Suprapubic skin (tissue), 4 donors: ENCODE measurements around the gene KIF22. TPM values are rescaled to one million over a fixed set of nuclear protein-coding genes. Genes with fewer than 3 reads are reported as not detected.
"Not testable (repeated sequence)": the region's sequence is repeated elsewhere in the genome, so short reads cannot be mapped to it uniquely, and the experiment has no call there.

Experiments
- DNase-seq, 2 donors: peaks; one replicate each; pipeline ENCODE4 v3.0.0-alpha.2; 2019; ENCODE audit warnings: low spot score in 2 of 2
- H3K27ac ChIP-seq: fragments of 200-600 bp; sonication (generic); one replicate; pipeline ENCODE4 v1.5.1; 2019
- H3K27me3 ChIP-seq: fragments of 200-600 bp; sonication (generic); one replicate; pipeline ENCODE4 v1.5.1; 2019
- H3K36me3 ChIP-seq: fragments of 200-600 bp; sonication (generic); one replicate; pipeline ENCODE4 v1.5.1; 2019
- H3K4me1 ChIP-seq: fragments of 200-600 bp; sonication (generic); one replicate; pipeline ENCODE4 v1.5.1; 2019
- H3K4me3 ChIP-seq: fragments of 200-600 bp; sonication (generic); one replicate; pipeline ENCODE4 v1.5.1; 2019; ENCODE audit warnings: mild to moderate bottlenecking
- H3K9me3 ChIP-seq: fragments of 200-600 bp; sonication (generic); one replicate; pipeline ENCODE4 v1.5.1; 2019
- EP300 ChIP-seq: sonication (generic); formaldehyde crosslinking; IDR thresholded peaks from one replicate; pipeline ENCODE4 v1.6.1; 2017; ENCODE audit warnings: antibody characterized with exemption
- POLR2A ChIP-seq, 2 donors: fragments of 450-650 bp; IDR thresholded peaks; one replicate each; pipeline ENCODE4 v1.6.1; 2017; ENCODE audit warnings: antibody characterized with exemption in 2 of 2, mild to moderate bottlenecking in 2 of 2, moderate library complexity in 2 of 2
- POLR2AphosphoS5 ChIP-seq, 3 donors: sonication (generic); formaldehyde crosslinking; IDR thresholded peaks; one replicate each; pipeline ENCODE4 v1.6.1; 2017; ENCODE audit warnings: antibody characterized with exemption in 3 of 3
- WGBS: methylation state at CpG from one replicate; pipeline ENCODE4 v1.1.5; 2018; 5-methylcytosine and 5-hydroxymethylcytosine counted together
- total RNA-seq, 4 donors: library from RNA; depleted of rRNA; stranded (reverse); fragments of >200 nt; gene quantifications; one replicate each; pipeline ENCODE4 v1.1.0, GENCODE V29; 2016
- TF ChIP-seq, protein P1 (sequence below), 2 donors: fragments of 200-600 bp in 1 of 2; fragments of 450-650 bp in 1 of 2; sonication (generic) in 1 of 2; IDR thresholded peaks; one replicate each; pipeline ENCODE4 v1.5.1; 2016 to 2019; ENCODE audit warnings: antibody characterized with exemption in 2 of 2, mild to moderate bottlenecking in 1 of 2, moderate library complexity in 1 of 2

KIF22 gene
- total RNA-seq, 4 donors from 2014 or later, result 42.8 to 65.7 (median 55.1) TPM

DNA sequence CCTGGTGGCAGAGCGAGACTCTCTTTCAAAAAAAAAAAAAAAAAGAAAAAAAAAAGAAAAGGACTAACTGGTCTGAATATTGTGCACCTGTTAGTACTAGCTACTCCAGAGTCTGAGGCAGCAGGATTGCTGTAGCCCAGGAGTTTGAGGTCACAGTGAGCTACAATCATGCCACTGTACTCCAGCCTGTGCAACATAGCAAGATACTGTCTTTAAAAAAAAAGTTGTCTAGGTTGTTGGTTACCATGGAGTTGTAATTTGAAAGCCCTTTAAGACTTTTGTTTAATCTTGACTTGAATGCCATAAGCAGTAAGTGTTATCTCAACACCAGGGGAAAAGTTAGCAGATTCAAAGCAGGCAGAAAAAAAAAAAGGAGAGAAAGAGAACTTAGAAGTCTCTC, 33.9 kb upstream of the KIF22 start:
- no peak for TF ChIP-seq POLR2AphosphoS5 (IDR thresholded peaks at IDR 0.05)
- TF ChIP-seq POLR2A (IDR thresholded peaks at IDR 0.05), result no peak
- TF ChIP-seq, protein P1, sequence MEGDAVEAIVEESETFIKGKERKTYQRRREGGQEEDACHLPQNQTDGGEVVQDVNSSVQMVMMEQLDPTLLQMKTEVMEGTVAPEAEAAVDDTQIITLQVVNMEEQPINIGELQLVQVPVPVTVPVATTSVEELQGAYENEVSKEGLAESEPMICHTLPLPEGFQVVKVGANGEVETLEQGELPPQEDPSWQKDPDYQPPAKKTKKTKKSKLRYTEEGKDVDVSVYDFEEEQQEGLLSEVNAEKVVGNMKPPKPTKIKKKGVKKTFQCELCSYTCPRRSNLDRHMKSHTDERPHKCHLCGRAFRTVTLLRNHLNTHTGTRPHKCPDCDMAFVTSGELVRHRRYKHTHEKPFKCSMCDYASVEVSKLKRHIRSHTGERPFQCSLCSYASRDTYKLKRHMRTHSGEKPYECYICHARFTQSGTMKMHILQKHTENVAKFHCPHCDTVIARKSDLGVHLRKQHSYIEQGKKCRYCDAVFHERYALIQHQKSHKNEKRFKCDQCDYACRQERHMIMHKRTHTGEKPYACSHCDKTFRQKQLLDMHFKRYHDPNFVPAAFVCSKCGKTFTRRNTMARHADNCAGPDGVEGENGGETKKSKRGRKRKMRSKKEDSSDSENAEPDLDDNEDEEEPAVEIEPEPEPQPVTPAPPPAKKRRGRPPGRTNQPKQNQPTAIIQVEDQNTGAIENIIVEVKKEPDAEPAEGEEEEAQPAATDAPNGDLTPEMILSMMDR (IDR thresholded peaks at IDR 0.05), result no peak
- TF ChIP-seq EP300, result no peak
- WGBS, result 71% methylated on average over 1 of the region's 1 CpG

DNA sequence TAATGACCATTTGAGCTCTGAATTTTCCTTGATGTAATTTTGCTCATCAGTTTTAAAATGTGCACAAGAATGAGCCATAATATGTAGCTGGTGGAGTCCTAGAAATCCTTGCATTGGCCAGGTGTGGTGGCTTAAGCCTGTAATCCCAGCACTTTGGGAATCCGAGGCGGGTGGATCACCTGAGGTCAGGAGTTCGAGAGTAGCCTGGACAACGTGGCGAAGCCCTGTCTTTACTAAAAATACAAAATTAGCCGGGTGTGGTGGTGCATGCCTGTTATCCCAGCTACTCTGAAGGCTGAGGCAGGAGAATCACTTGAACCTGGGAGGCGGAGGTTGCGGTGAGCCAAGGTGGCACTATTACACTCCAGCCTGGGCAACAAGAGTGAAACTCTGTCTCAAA, 33.5 kb upstream of the KIF22 start:
- WGBS, result 79% methylated on average over 8 of the region's 8 CpGs
- not testable (repeated sequence) for H3K36me3 ChIP-seq, H3K9me3 ChIP-seq, H3K4me3 ChIP-seq, DNase-seq, H3K4me1 ChIP-seq, H3K27me3 ChIP-seq, H3K27ac ChIP-seq

More for the DNA sequence above, 33.9 kb upstream of the KIF22 start:
- Histone ChIP-seq H3K4me3 (no peak overlapping the region), H3K4me1 (no peaks in the 10 kb centered on the region), H3K9me3 (no peaks in the 10 kb centered on the region), H3K27ac (no peak overlapping the region), H3K36me3 (no peaks in the 10 kb centered on the region), H3K27me3 (no peaks in the 10 kb centered on the region)
- no peak for DNase-seq

DNA sequence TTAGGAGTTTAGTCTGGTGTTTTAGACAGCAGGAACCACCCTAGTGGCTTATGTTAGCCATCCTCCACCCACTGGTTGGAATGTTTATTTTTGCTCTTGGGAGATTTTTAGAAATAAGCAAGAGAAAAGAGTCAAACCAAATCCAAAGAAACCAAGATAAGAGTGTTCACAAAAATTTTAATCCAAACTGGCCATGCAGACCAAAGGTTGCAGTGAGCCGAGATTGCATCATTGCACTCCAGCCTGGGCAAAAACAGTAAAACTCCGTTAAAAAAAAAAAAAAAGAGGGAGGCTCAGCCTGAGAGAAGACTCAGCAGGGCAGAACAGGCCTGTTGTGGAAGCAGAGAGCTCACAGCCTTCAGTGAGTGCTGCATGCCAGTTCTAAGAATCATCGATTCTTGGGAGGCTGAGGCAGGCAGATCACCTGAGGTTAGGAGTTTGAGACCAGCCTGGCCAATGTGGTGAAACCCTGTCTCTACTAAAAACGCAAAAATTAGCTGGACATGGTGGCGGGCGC, 32.5 kb upstream of the KIF22 start:
- Histone ChIP-seq H3K27me3 (no peaks in the 10 kb centered on the region), H3K27ac (no peak overlapping the region), H3K4me1 (no peaks in the 10 kb centered on the region), H3K4me3 (no peak overlapping the region), H3K36me3 (no peaks in the 10 kb centered on the region), H3K9me3 (no peaks in the 10 kb centered on the region)
- no peak for DNase-seq
- no peak for TF ChIP-seq POLR2A (IDR thresholded peaks at IDR 0.05)
- no peak for TF ChIP-seq POLR2AphosphoS5 (IDR thresholded peaks at IDR 0.05)
- TF ChIP-seq, protein P1 (IDR thresholded peaks at IDR 0.05), result no peak
- TF ChIP-seq EP300, result no peak
- WGBS, result 73% methylated on average over 6 of the region's 6 CpGs

- TF ChIP-seq POLR2A (IDR thresholded peaks at IDR 0.05), result no peak
- TF ChIP-seq EP300, result no peak
- TF ChIP-seq, protein P1 (IDR thresholded peaks at IDR 0.05), result no peak
- TF ChIP-seq POLR2AphosphoS5 (IDR thresholded peaks at IDR 0.05), result no peak
- H3K27ac ChIP-seq, result no peak overlapping the region
- no peaks in the 10 kb centered on the region for H3K36me3 ChIP-seq
- H3K4me3 ChIP-seq, result no peak overlapping the region
- no peaks in the 10 kb centered on the region for H3K4me1 ChIP-seq
- WGBS, result 69% methylated on average over 9 of the region's 9 CpGs
- no peaks in the 10 kb centered on the region for H3K9me3 ChIP-seq
- no peaks in the 10 kb centered on the region for H3K27me3 ChIP-seq
- no peak for DNase-seq
These were observed 29.8 kb upstream of the KIF22 start for GRCh38 chr16:29760567-29761279.

- not testable (repeated sequence) for H3K9me3 ChIP-seq, H3K27ac ChIP-seq, H3K4me3 ChIP-seq, H3K27me3 ChIP-seq, H3K4me1 ChIP-seq, DNase-seq, H3K36me3 ChIP-seq
- 77% methylated on average over 8 of the region's 8 CpGs for WGBS
These were observed 29.3 kb upstream of the KIF22 start for GRCh38 chr16:29761280-29761651.

- no peak for DNase-seq
- TF ChIP-seq, protein P1 (IDR thresholded peaks at IDR 0.05), result no peak
- TF ChIP-seq EP300, result no peak
- no peak for TF ChIP-seq POLR2AphosphoS5 (IDR thresholded peaks at IDR 0.05)
- TF ChIP-seq POLR2A (IDR thresholded peaks at IDR 0.05), result no peak
- H3K9me3 ChIP-seq, result no peaks in the 10 kb centered on the region
- no peaks in the 10 kb centered on the region for H3K36me3 ChIP-seq
- 58% methylated on average over 6 of the region's 6 CpGs for WGBS
- H3K4me1 ChIP-seq, result no peaks in the 10 kb centered on the region
- H3K4me3 ChIP-seq, result no peak overlapping the region
- H3K27me3 ChIP-seq, result no peaks in the 10 kb centered on the region
- no peak overlapping the region for H3K27ac ChIP-seq
These were observed 28.7 kb upstream of the KIF22 start for GRCh38 chr16:29761882-29762281.
